Measurements from ENCODE around the gene FAM3C. TPM values are rescaled to one million over a fixed set of nuclear protein-coding genes. Genes with fewer than 3 reads are reported as not detected.

FAM3C gene
- total and polyA plus RNA-seq, 2 of the 8 experiments (the other 6 are each of a cell fraction or from before 2014, with no cell fraction given): 27.0 to 77.7 TPM

- Histone ChIP-seq H3K9me3 (ENCODE audit: insufficient read depth in 2 of 2, low read depth in 1 of 2, low read length in 1 of 2) (no peaks in the 10 kb centered on the region), H4K8ac (ENCODE audit: extremely low read depth, insufficient read depth, low read length) (no peak overlapping the region), H2BK5ac (ENCODE audit: low read depth, low read length) (no peak overlapping the region), H2BK15ac (ENCODE audit: low read length) (no peak overlapping the region), H3K79me2 (ENCODE audit: control insufficient read depth in 1 of 2, insufficient read depth in 2 of 2, low read length in 2 of 2) (no peaks in the 10 kb centered on the region), H3K4me2 (ENCODE audit: insufficient read depth in 1 of 2, low read depth in 2 of 2, low read length in 2 of 2) (no peak overlapping the region), H4K5ac (ENCODE audit: insufficient read length, low read depth, low read length) (no peak overlapping the region), H3K4ac (replicated peaks; ENCODE audit: insufficient read length, low read depth, low read length) (no peak overlapping the region), H3K23me2 (ENCODE audit: low read depth, low read length) (no peaks in the 10 kb centered on the region), H2AFZ (ENCODE audit: low read length) (no peak overlapping the region), H3K14ac (ENCODE audit: insufficient read length) (no peak overlapping the region), H3K18ac (ENCODE audit: extremely low read depth, low read length) (no peak overlapping the region), H3K79me1 (ENCODE audit: low read depth, low read length) (no peaks in the 10 kb centered on the region), H3K56ac (replicated peaks; ENCODE audit: insufficient read length, low read depth, low read length) (no peak overlapping the region), H2BK120ac (replicated peaks; ENCODE audit: low read depth, low read length) (no peak overlapping the region), H3K36me3 (ENCODE audit: control insufficient read depth in 2 of 4, insufficient read depth in 4 of 4, low read length in 3 of 4) (no peaks in the 10 kb centered on the region; a peak in 1 of 8 replicates), H2BK20ac (ENCODE audit: low read length) (no peak overlapping the region), H3K27me3 (replicated peaks in 1 of 4; ENCODE audit: control insufficient read depth in 3 of 4, extremely low read depth in 1 of 4, insufficient read depth in 3 of 4, low read length in 3 of 4) (no peaks in the 10 kb centered on the region), H3K27ac (ENCODE audit: low read depth, low read length) (no peak overlapping the region), H3K4me3 (ENCODE audit: extremely low read depth in 1 of 4, insufficient read depth in 2 of 4, low read depth in 3 of 4, low read length in 4 of 4) (no peak overlapping the region), H2BK12ac (ENCODE audit: low read depth, low read length) (no peak overlapping the region), H3K23ac (ENCODE audit: insufficient read length) (no peak overlapping the region), H4K91ac (replicated peaks; ENCODE audit: insufficient read length, low read length) (no peak overlapping the region), H4K20me1 (replicated peaks in 1 of 2; ENCODE audit: control insufficient read depth in 1 of 2, insufficient read depth in 2 of 2, low read length in 2 of 2) (no peaks in the 10 kb centered on the region), H2AK5ac (ENCODE audit: low read depth, low read length) (no peak overlapping the region), H3K4me1 (replicated peaks in 1 of 4; ENCODE audit: control insufficient read depth in 3 of 4, insufficient read depth in 4 of 4, low read length in 3 of 4) (no peaks in the 10 kb centered on the region), H3K9ac (replicated peaks in 1 of 4; ENCODE audit: extremely low read depth in 1 of 4, low read depth in 3 of 4, low read length in 3 of 4) (no peak overlapping the region)
- POLR2A ChIA-PET (ENCODE audit: partially characterized antibody): no interaction called here
- FAIRE-seq (no peak), DNase-seq (ENCODE audit: low read depth in 1 of 2, low spot score in 2 of 2) (no peak)
- WGBS, 2 experiments (ENCODE audit: extremely low coverage in 1 of 2, insufficient coverage in 1 of 2, insufficient read length in 1 of 2, insufficient replicate concordance in 2 of 2, low coverage in 1 of 2, low lambda C conversion rate in 2 of 2, missing lambda C conversion rate in 1 of 2): 84% methylated on average over 1 of the region's 1 CpG; no CpG with 5 or more reads in 1 of the 2 experiments
- CTCF ChIA-PET (ENCODE audit: partially characterized antibody): interaction anchor here (0.8 kb wide), 1 partner anchor 11 kb away, joined by 4 read pairs; no protein-coding TSS in a partner anchor
- TF ChIP-seq BRCA1 (IDR thresholded peaks at IDR 0.05; ENCODE audit: low read depth, low read length) (no peak), SAP30 (IDR thresholded peaks at IDR 0.05; ENCODE audit: insufficient read depth, insufficient replicate concordance, low read length) (no peak), RFX5 (IDR thresholded peaks at IDR 0.05; ENCODE audit: borderline replicate concordance, low read depth, low read length) (no peak)
Observed at GRCh38 chr7:121304102-121304658, 91.9 kb downstream of the FAM3C start.
